IPS-20b (cell line): ENCODE results near the gene KAT6B.

Source experiments
- H3K27ac ChIP-seq: one replicate; pipeline ENCODE4 v1.5.1; 2013; ENCODE audit warnings: low read length
- H3K27me3 ChIP-seq: 2 replicates; pipeline ENCODE4 v1.6.1; 2013; ENCODE audit warnings: mild to moderate bottlenecking, low read length, inconsistent platforms; ENCODE audit not compliant: insufficient read depth
- H3K36me3 ChIP-seq: 2 replicates; pipeline ENCODE4 v1.6.1; 2013; ENCODE audit warnings: low read depth, mild to moderate bottlenecking, inconsistent platforms, low read length, moderate library complexity; ENCODE audit not compliant: insufficient read depth
- H3K4me1 ChIP-seq: 2 replicates; pipeline ENCODE4 v1.6.1; 2013; ENCODE audit warnings: mild to moderate bottlenecking, control low read depth, inconsistent platforms, low read length, moderate library complexity; ENCODE audit not compliant: insufficient read depth
- H3K4me3 ChIP-seq: 2 replicates; pipeline ENCODE4 v1.5.1; 2013; ENCODE audit warnings: mild to moderate bottlenecking, low read length, inconsistent platforms
- H3K9ac ChIP-seq: 2 replicates; pipeline ENCODE4 v1.6.1; 2013; ENCODE audit warnings: low read depth, mild to moderate bottlenecking, inconsistent platforms, low read length, moderate library complexity
- H3K9me3 ChIP-seq: 2 replicates; pipeline ENCODE4 v1.6.1; 2013; ENCODE audit warnings: mild to moderate bottlenecking, low read depth, low read length, inconsistent platforms; ENCODE audit not compliant: insufficient read depth

KAT6B gene

GRCh38 chr10:74896788-74897527, 70.6 kb downstream of the KAT6B start:
- H3K27me3 ChIP-seq: no peaks in the 10 kb centered on the region

GRCh38 chr10:74898201-74898976, 72.0 kb downstream of the KAT6B start:
- H3K36me3 ChIP-seq: no peaks in the 10 kb centered on the region
- 0 out of 2 replicates have a peak, but pooled peaks cover 2% of the 10 kb centered on the region for H3K4me1 ChIP-seq
- no peaks in the 10 kb centered on the region for H3K27me3 ChIP-seq
- no peaks in the 10 kb centered on the region for H3K9me3 ChIP-seq
- H3K27ac ChIP-seq: no peak overlapping the region
- H3K4me3 ChIP-seq: no peak overlapping the region
- H3K9ac ChIP-seq: no peak overlapping the region

More at GRCh38 chr10:74896788-74897527, 70.6 kb downstream of the KAT6B start:
- Histone ChIP-seq H3K9ac (no peak overlapping the region), H3K36me3 (no peaks in the 10 kb centered on the region), H3K4me3 (no peak overlapping the region), H3K9me3 (no peaks in the 10 kb centered on the region), H3K27ac (no peak overlapping the region), H3K4me1 (0 out of 2 replicates have a peak, but pooled peaks cover 2% of the 10 kb centered on the region)

- H3K27me3 ChIP-seq: no peaks in the 10 kb centered on the region
- H3K4me3 ChIP-seq: no peak overlapping the region
- no peak overlapping the region for H3K9ac ChIP-seq
- no peaks in the 10 kb centered on the region for H3K36me3 ChIP-seq
- no peaks in the 10 kb centered on the region for H3K9me3 ChIP-seq
- no peak overlapping the region for H3K27ac ChIP-seq
- H3K4me1 ChIP-seq: 0 out of 2 replicates have a peak, but pooled peaks cover 2% of the 10 kb centered on the region
These were observed 73.9 kb downstream of the KAT6B start for GRCh38 chr10:74900297-74900696.

GRCh38 chr10:74901301-74901700, 74.9 kb downstream of the KAT6B start:
- H3K27me3 ChIP-seq: no peaks in the 10 kb centered on the region
- 0 out of 2 replicates have a peak, but pooled peaks cover 2% of the 10 kb centered on the region for H3K4me1 ChIP-seq
- H3K9me3 ChIP-seq: no peaks in the 10 kb centered on the region
- no peaks in the 10 kb centered on the region for H3K36me3 ChIP-seq
- no peak overlapping the region for H3K27ac ChIP-seq
- no peak overlapping the region for H3K9ac ChIP-seq
- no peak overlapping the region for H3K4me3 ChIP-seq

GRCh38 chr10:74901867-74902450, 75.6 kb downstream of the KAT6B start:
- Histone ChIP-seq H3K9me3 (no peaks in the 10 kb centered on the region), H3K4me1 (0 out of 2 replicates have a peak, but pooled peaks cover 2% of the 10 kb centered on the region), H3K27me3 (no peaks in the 10 kb centered on the region), H3K9ac (no peak overlapping the region), H3K36me3 (no peaks in the 10 kb centered on the region), H3K27ac (no peak overlapping the region), H3K4me3 (no peak overlapping the region)

- Histone ChIP-seq H3K4me1 (0 out of 2 replicates have a peak, but pooled peaks cover 2% of the 10 kb centered on the region), H3K9ac (no peak overlapping the region), H3K27ac (no peak overlapping the region)
These were observed 77.1 kb downstream of the KAT6B start for GRCh38 chr10:74903491-74903890.

GRCh38 chr10:74906611-74907198, 80.3 kb downstream of the KAT6B start:
- no peaks in the 10 kb centered on the region for H3K27me3 ChIP-seq
- H3K36me3 ChIP-seq: no peaks in the 10 kb centered on the region
- H3K4me1 ChIP-seq: no peaks in the 10 kb centered on the region
- H3K4me3 ChIP-seq: no peak overlapping the region
- no peak overlapping the region for H3K27ac ChIP-seq
- H3K9me3 ChIP-seq: no peaks in the 10 kb centered on the region
- H3K9ac ChIP-seq: no peak overlapping the region

More at GRCh38 chr10:74903491-74903890, 77.1 kb downstream of the KAT6B start:
- Histone ChIP-seq H3K9me3 (no peaks in the 10 kb centered on the region), H3K27me3 (no peaks in the 10 kb centered on the region), H3K4me3 (no peak overlapping the region), H3K36me3 (no peaks in the 10 kb centered on the region)

GRCh38 chr10:74909670-74910069, 83.3 kb downstream of the KAT6B start:
- no peaks in the 10 kb centered on the region for H3K36me3 ChIP-seq
- H3K27ac ChIP-seq: no peak overlapping the region
- no peaks in the 10 kb centered on the region for H3K9me3 ChIP-seq
- H3K27me3 ChIP-seq: no peaks in the 10 kb centered on the region
- H3K4me3 ChIP-seq: no peak overlapping the region
- no peak overlapping the region for H3K9ac ChIP-seq
- no peaks in the 10 kb centered on the region for H3K4me1 ChIP-seq

- H3K27ac ChIP-seq: no peak overlapping the region
- H3K36me3 ChIP-seq: no peaks in the 10 kb centered on the region
- no peak overlapping the region for H3K4me3 ChIP-seq
- H3K4me1 ChIP-seq: no peaks in the 10 kb centered on the region
- no peaks in the 10 kb centered on the region for H3K9me3 ChIP-seq
- H3K27me3 ChIP-seq: no peaks in the 10 kb centered on the region
- no peak overlapping the region for H3K9ac ChIP-seq
These were observed 84.0 kb downstream of the KAT6B start for GRCh38 chr10:74910241-74910975.

- Histone ChIP-seq H3K4me1 (no peaks in the 10 kb centered on the region), H3K4me3 (no peak overlapping the region), H3K27me3 (no peaks in the 10 kb centered on the region), H3K36me3 (no peaks in the 10 kb centered on the region), H3K27ac (no peak overlapping the region), H3K9me3 (no peaks in the 10 kb centered on the region), H3K9ac (no peak overlapping the region)
These were observed 84.6 kb downstream of the KAT6B start for GRCh38 chr10:74910976-74911350.

- no peaks in the 10 kb centered on the region for H3K27me3 ChIP-seq
- no peak overlapping the region for H3K9ac ChIP-seq
- H3K9me3 ChIP-seq: no peaks in the 10 kb centered on the region
- peaks cover 1% of the 10 kb centered on the region; the same call in 1 of the 2 replicates for H3K4me1 ChIP-seq
- H3K4me3 ChIP-seq: no peak overlapping the region
- no peaks in the 10 kb centered on the region for H3K36me3 ChIP-seq
- H3K27ac ChIP-seq: no peak overlapping the region
These were observed 85.8 kb downstream of the KAT6B start for GRCh38 chr10:74912182-74912581.
